ENCODE data around the gene CPLX3. TPM values are rescaled to one million over a fixed set of nuclear protein-coding genes. Genes with fewer than 3 reads are reported as not detected.
A peak's percentile ranks its signal among the peaks of the same experiment; 100 is the strongest.

CPLX3 gene
- total RNA-seq, 4 donors from 2014 or later, result 0.33 TPM; not detected in 3

DNA sequence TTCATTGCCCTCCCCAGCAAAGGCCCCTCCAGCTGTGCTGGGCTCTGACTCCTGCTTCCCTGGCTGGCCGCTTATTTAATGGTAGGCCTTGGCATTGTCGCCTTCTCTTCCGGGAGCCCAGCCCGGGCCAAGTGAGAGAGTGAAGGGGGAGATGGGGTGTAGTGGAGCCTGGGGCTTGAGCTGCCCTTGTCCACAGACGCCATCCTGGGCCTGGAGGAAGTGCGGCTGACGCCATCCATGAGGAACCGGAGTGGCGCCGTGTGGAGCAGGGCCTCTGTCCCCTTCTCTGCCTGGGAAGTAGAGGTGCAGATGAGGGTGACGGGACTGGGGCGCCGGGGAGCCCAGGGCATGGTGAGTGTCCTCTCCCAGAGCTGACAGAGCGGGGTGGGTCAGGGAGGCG lies 10.5 kb upstream of the CPLX3 start:
- Histone ChIP-seq H3K4me1 (peaks cover 15 to 50% (median 43%) of the 10 kb centered on the region in 4 donors), H3K27me3 (no peaks in the 10 kb centered on the region), H3K27ac (replicated peaks in 1 of 4) (peak overlapping the region in 3 of 4 donors; percentile 56 to 64 (median 59)), H3K36me3 (no peaks in the 10 kb centered on the region), H3K4me3 (no peak overlapping the region), H3K9me3 (no peaks in the 10 kb centered on the region)
- 90% methylated on average over 5 of the region's 15 CpGs for WGBS
- no peak for DNase-seq (ENCODE audit: extremely low spot score)
- intact Hi-C loops (cut with DNase I), result no loop called here
- no peak for TF ChIP-seq EP300 (IDR thresholded peaks at IDR 0.05)
- TF ChIP-seq CTCF (IDR thresholded peaks at IDR 0.05), result no peak
- TF ChIP-seq POLR2A (IDR thresholded peaks at IDR 0.05; ENCODE audit: low read depth), result no peak
- no peak for TF ChIP-seq POLR2AphosphoS5 (IDR thresholded peaks at IDR 0.05)

- 54% methylated on average over 12 of the region's 19 CpGs for WGBS
- no peak for DNase-seq (ENCODE audit: extremely low spot score)
- H3K27me3 ChIP-seq, result no peaks in the 10 kb centered on the region
- intact Hi-C loops (cut with DNase I), result no loop called here
- no peak for TF ChIP-seq CTCF (IDR thresholded peaks at IDR 0.05)
- TF ChIP-seq POLR2A (IDR thresholded peaks at IDR 0.05; ENCODE audit: low read depth), result no peak
- TF ChIP-seq POLR2AphosphoS5 (IDR thresholded peaks at IDR 0.05), result no peak
- TF ChIP-seq EP300 (IDR thresholded peaks at IDR 0.05), result no peak
- no peaks in the 10 kb centered on the region for H3K9me3 ChIP-seq
- peak overlapping the region; percentile 44 to 64 (median 58) for H3K27ac ChIP-seq (replicated peaks in 1 of 4)
- no peaks in the 10 kb centered on the region for H3K36me3 ChIP-seq
- H3K4me3 ChIP-seq, result no peak overlapping the region
- peaks cover 15 to 50% (median 43%) of the 10 kb centered on the region in 4 donors for H3K4me1 ChIP-seq
Observed at GRCh38 chr15:74816624-74817369, 9.6 kb upstream of the CPLX3 start.

DNA sequence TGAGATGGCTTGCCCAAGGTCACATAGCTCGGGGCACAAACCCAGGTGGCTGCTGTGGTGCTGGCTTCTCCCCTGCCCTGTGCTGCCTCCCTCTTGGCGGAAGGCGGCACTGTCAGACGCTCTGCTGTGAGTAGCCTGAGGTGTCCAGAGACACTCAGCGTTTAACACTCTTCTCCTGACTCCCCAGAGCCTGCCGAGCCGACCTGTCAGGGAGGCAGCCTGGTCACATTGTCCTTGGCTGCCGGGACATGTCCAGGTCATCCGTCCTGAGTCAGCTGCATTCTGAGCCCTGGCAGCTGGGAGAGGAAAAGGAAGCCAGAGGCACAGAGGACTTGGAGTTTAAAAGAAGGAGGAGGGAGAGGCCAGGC lies 9.1 kb upstream of the CPLX3 start:
- Histone ChIP-seq H3K4me3 (no peak overlapping the region), H3K4me1 (peaks cover 15 to 49% (median 43%) of the 10 kb centered on the region in 4 donors), H3K9me3 (no peaks in the 10 kb centered on the region), H3K36me3 (no peaks in the 10 kb centered on the region), H3K27me3 (no peaks in the 10 kb centered on the region), H3K27ac (replicated peaks in 1 of 4) (peak overlapping the region; percentile 44 to 64 (median 58))
- intact Hi-C loops (cut with DNase I), result no loop called here
- DNase-seq (ENCODE audit: extremely low spot score), result no peak
- 15% methylated on average over 2 of the region's 9 CpGs for WGBS
- TF ChIP-seq CTCF (IDR thresholded peaks at IDR 0.05) (peak; percentile 31 to 57 (median 54)), POLR2AphosphoS5 (IDR thresholded peaks at IDR 0.05) (peak in 1 of 2 donors; percentile 24), EP300 (IDR thresholded peaks at IDR 0.05) (no peak), POLR2A (IDR thresholded peaks at IDR 0.05; ENCODE audit: low read depth) (no peak)

DNA sequence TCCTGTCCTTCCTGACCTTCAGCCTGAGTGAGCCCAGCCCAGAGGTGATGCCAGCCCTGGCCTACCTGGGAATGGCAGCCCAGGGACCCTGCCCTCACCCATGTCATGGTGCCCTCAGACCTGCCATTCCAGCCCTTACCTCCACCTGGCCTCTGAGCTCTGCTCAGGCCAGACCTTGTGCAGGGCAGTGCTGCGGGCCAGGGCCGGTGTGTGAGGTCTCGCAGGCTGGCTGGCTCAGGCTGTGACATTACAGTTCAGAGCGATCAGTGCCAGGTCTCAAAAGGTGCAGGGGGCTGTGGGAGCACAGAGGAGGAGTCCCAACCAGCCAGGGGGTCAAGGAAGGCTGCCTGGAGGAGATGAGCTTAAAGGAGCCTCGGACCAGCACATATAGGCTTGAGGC lies 6.4 kb upstream of the CPLX3 start:
- H3K4me3 ChIP-seq, result no peak overlapping the region
- H3K4me1 ChIP-seq, result peaks cover 13 to 38% (median 33%) of the 10 kb centered on the region in 4 donors
- 81% methylated on average over 2 of the region's 5 CpGs for WGBS
- intact Hi-C loops (cut with DNase I), result no loop called here
- TF ChIP-seq POLR2A (IDR thresholded peaks at IDR 0.05; ENCODE audit: low read depth) (no peak), EP300 (IDR thresholded peaks at IDR 0.05) (no peak), POLR2AphosphoS5 (IDR thresholded peaks at IDR 0.05) (no peak), CTCF (IDR thresholded peaks at IDR 0.05) (no peak)
- no peaks in the 10 kb centered on the region for H3K9me3 ChIP-seq
- peaks cover 0 to 2% (median 0%) of the 10 kb centered on the region in 4 donors for H3K27me3 ChIP-seq
- H3K27ac ChIP-seq (replicated peaks in 1 of 4), result no peak overlapping the region
- H3K36me3 ChIP-seq, result no peaks in the 10 kb centered on the region
- no peak for DNase-seq (ENCODE audit: extremely low spot score)

Data from esophagus muscularis mucosa (tissue), 4 donors.